Right renal pelvis (tissue), 4 donors: ENCODE data around the gene SLC16A13. TPM values are rescaled to one million over a fixed set of nuclear protein-coding genes. Genes with fewer than 3 reads are reported as not detected.

ENCODE experiments used
- polyA plus RNA-seq, 4 donors: library from polyadenylated mRNA; unstranded; fragments of 120-200 nt; gene quantifications; one replicate each; pipeline ENCODE4 v1.2.1, GENCODE V29; 2013; ENCODE audit not compliant: insufficient read length in 4 of 4

Gene SLC16A13
- polyA plus RNA-seq, 4 donors, result 2.7 to 4.8 (median 3.9) TPM

Other genes with a start within 250 kb of the SLC16A13 start
- gene TEKT1, start 204.3 kb upstream of the SLC16A13 start, polyA plus RNA-seq, result under 1 TPM; 0.42 to 0.97 (median 0.64) TPM
- gene ALOX12, start 40.0 kb upstream of the SLC16A13 start, polyA plus RNA-seq, result 1 to 10 TPM; 1.2 to 3.3 (median 2.1) TPM
- 100 to 1,000 TPM; 174 to 227 (median 189) TPM for gene RNASEK, start 23.4 kb upstream of the SLC16A13 start, polyA plus RNA-seq
- 10 to 100 TPM; 25.7 to 30.7 (median 28.3) TPM for gene BCL6B, start 13.0 kb upstream of the SLC16A13 start, polyA plus RNA-seq
- gene SLC16A11, start 8.1 kb downstream of the SLC16A13 start, polyA plus RNA-seq, result under 1 TPM; 0.41 to 0.67 (median 0.59) TPM
- gene CLEC10A, start 44.2 kb downstream of the SLC16A13 start, polyA plus RNA-seq, result 1 to 10 TPM; 1.3 to 1.9 (median 1.4) TPM
- 1 to 10 TPM in 3 of 4 donors, under 1 TPM in 1; 0.91 to 2.5 (median 1.7) TPM for gene ASGR2, start 78.8 kb downstream of the SLC16A13 start, polyA plus RNA-seq
- gene ASGR1, start 143.4 kb downstream of the SLC16A13 start, polyA plus RNA-seq, result 1 to 10 TPM; 4.6 to 8.1 (median 5.2) TPM
- gene DLG4, start 183.8 kb downstream of the SLC16A13 start, polyA plus RNA-seq, result 10 to 100 TPM; 30.3 to 40.3 (median 32.9) TPM
- gene ACADVL, start 183.9 kb downstream of the SLC16A13 start, polyA plus RNA-seq, result 100 to 1,000 TPM; 421 to 519 (median 462) TPM
- gene DVL2, start 198.5 kb downstream of the SLC16A13 start, polyA plus RNA-seq, result 10 to 100 TPM; 49.9 to 65.1 (median 50.9) TPM
- 10 to 100 TPM; 57.4 to 66.4 (median 60.9) TPM for gene PHF23, start 203.4 kb downstream of the SLC16A13 start, polyA plus RNA-seq
- gene GABARAP, start 206.4 kb downstream of the SLC16A13 start, polyA plus RNA-seq, result 100 to 1,000 TPM; 389 to 496 (median 451) TPM
- gene CTDNEP1, start 215.7 kb downstream of the SLC16A13 start, polyA plus RNA-seq, result 100 to 1,000 TPM; 147 to 167 (median 159) TPM
- 10 to 100 TPM; 40.3 to 55.8 (median 50.5) TPM for gene ELP5, start 216.2 kb downstream of the SLC16A13 start, polyA plus RNA-seq
- gene CLDN7, start 226.5 kb downstream of the SLC16A13 start, polyA plus RNA-seq, result 10 to 100 TPM; 45.0 to 66.0 (median 51.8) TPM
- gene SLC2A4, start 245.7 kb downstream of the SLC16A13 start, polyA plus RNA-seq, result 1 to 10 TPM; 1.8 to 2.9 (median 2.5) TPM